Body of pancreas (tissue), 4 donors: Measurements from ENCODE around the gene GJA4.

Source experiments
- CTCF ChIP-seq, 7 experiments: fragments of 450-650 bp in 4 of 7; fragments of 200-600 bp in 3 of 7; sonication (generic) in 3 of 7; IDR thresholded peaks; one replicate each; pipeline ENCODE4 v1.5.1; 2016 to 2019; ENCODE audit warnings: antibody characterized with exemption in 7 of 7
- POLR2A ChIP-seq, 3 donors: fragments of 450-650 bp; IDR thresholded peaks; one replicate each; pipeline ENCODE4 v1.6.1; 2016; ENCODE audit warnings: antibody characterized with exemption in 3 of 3, mild to moderate bottlenecking in 2 of 3

GRCh38 chr1:34784751-34785221, 8.0 kb upstream of the GJA4 start:
- TF ChIP-seq CTCF (IDR thresholded peaks at IDR 0.05) (no peak), POLR2A (IDR thresholded peaks at IDR 0.05) (no peak)
